Prostate gland (tissue), 2 donors: ENCODE measurements around the gene RASL10A.

Experiments
- CTCF ChIP-seq, 4 experiments: fragments of 200-600 bp in 2 of 4; fragments of 450-650 bp in 2 of 4; sonication (generic) in 2 of 4; IDR thresholded peaks; 1 replicate in 3 of 4; 2 replicates in 1 of 4; pipeline ENCODE4 v1.5.1; 2016 to 2019; ENCODE audit warnings: antibody characterized with exemption in 4 of 4, mild to moderate bottlenecking in 2 of 4, moderate library complexity in 2 of 4
- POLR2A ChIP-seq: fragments of 450-650 bp; IDR thresholded peaks from one replicate; pipeline ENCODE4 v1.6.1; 2016; ENCODE audit warnings: antibody characterized with exemption, mild to moderate bottlenecking

DNA sequence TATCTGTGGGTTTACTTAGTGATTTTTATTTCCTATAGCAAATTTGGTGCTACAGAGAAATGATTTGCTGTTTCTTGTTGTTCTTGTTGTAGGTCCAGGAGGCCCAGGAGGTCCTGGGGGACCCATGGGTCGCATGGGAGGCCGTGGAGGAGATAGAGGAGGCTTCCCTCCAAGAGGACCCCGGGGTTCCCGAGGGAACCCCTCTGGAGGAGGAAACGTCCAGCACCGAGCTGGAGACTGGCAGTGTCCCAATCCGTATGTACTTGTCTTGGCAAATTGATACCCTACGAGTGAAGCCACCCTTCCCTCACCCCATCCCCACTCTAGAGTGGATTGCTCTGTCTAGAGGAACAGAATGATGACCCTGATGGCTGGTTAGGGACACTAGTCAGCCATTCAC lies 16.9 kb downstream of the RASL10A start:
- TF ChIP-seq CTCF (IDR thresholded peaks at IDR 0.05): no peak
- TF ChIP-seq POLR2A: no peak
